Measurements from ENCODE around the gene COX17.

The COX17 gene

DNA sequence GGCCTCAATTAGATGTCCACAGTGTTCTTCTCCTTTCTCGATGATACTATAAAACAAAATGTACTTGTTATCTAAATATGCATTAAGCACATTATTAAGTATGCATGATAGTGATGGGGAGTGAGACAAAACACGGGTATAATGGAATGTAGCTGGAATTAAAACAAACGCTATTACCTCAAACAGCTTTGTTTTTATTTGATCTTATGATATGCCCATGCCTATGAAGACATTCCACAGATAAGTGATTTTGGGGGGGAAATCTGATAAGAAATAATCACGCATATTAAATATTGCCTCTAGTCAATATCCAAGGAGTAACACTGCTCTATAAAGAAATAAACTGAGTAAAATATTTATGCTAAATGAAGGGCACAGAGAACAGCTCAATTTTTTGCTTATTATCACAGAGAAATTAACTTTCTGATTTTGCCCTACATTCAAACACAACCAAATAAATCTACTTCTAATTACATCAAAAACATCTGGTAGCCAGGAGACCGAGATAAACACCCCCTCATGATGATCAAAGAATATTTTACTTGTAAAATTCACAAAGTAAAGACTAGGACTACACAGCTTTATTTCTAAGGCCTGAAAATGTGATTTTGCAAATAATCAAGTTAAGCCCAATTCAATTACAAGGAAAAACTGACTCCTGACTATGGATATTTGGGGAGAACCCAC is 1.9 kb downstream of the COX17 start:
- no peak for DNase-seq (ENCODE audit: low read depth in 2 of 2)

DNA sequence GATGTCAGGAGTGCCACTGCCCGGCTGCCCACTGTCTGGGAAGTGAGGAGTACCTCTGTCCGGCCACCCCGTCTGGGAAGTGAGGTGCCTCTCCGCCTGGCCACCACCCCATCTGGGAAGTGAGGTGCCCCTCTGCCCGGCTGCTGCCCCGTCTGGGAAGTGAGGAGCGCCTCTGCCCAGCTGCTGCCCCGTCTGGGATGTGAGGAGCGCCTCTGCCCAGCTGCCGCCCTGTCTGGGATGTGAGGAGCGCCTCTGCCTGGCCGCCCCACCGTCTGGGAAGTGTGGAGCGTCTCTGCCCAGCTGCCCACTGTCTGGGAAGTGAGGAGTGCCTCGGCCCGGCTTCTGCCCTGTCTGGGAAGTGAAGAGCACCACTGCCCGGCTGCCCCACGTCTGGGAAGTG is 3.3 kb downstream of the COX17 start:
- DNase-seq (ENCODE audit: low read depth in 2 of 2), result no peak

DNA sequence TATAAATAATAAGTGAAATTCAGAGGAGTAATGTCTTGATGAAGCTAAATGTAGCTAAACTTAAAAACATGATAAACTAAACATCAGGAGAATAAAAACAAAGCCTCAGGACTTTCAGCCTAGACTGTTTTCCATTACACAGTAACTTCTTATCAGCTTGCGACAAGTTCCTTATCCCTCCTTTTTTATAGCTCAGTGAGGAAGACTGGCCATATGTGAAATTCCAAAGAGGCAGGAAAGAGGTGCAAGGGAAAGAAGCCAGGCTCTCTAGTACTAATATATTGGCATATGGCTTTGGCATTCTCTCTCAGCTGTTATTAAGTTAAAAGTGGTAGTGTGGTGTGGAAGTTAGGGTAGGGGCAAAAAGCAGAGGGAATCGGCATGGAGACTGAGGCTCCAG is 4.4 kb downstream of the COX17 start:
- no peak for DNase-seq (ENCODE audit: low read depth in 2 of 2)

DNA sequence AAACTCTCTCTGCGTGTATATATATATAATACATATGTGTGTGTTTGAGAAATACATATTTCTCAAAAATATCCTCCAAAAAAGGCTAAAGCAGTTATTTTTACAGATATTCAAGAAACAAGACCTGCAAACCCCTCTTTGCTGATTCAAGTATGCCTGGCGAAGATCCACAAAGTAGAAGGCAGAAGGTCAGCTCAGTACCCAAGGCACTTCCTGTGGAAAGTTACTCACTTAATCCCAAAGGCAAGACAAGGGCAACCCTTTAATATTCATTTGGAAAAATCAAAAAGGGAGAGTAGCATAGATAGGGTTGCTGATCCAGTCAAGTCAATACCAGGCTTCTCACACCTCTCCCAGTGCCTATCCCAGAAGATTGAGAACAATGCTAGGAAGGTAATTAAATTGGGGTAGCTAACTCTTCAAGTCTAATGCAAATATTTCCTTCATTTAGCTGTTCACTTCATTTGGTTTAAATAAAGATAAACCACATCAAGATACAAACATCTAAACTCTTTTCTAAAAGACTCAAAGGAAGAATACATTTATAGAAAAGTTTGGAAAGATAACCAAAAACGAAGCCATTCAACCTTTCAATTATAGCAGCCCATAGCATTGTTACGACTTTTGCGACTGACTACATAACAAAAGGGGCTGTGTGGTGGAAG is 7.2 kb downstream of the COX17 start:
- no peak for DNase-seq (ENCODE audit: low read depth in 2 of 2)

DNA sequence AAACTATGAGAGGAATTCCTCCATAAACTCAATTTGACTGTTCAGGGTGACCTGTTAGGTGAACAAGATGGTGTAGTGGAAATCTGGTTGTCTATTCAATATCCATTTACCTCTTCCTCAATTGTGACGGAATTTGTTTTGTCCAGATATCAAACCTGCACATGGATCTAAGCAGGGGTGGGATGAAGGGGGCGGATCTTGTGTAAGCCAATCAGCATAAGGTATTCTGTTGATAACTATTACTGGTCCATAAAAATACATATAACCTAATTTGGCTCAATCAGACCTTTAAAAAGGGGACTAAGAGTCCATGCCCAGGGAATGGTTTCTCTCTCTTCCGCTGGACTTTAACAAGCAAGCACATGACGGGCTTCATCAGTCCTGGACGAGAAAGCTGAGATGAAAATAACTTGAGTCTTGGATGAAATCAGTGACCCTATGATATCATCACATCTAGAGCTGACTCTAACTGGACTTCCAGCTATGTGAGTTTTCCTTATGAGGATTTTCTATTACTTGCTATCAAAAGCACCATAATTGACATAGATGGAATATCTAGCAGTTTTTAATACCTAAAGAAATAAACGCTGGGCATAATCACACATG is 11.1 kb downstream of the COX17 start:
- no peak for DNase-seq (ENCODE audit: low read depth in 2 of 2)

DNA sequence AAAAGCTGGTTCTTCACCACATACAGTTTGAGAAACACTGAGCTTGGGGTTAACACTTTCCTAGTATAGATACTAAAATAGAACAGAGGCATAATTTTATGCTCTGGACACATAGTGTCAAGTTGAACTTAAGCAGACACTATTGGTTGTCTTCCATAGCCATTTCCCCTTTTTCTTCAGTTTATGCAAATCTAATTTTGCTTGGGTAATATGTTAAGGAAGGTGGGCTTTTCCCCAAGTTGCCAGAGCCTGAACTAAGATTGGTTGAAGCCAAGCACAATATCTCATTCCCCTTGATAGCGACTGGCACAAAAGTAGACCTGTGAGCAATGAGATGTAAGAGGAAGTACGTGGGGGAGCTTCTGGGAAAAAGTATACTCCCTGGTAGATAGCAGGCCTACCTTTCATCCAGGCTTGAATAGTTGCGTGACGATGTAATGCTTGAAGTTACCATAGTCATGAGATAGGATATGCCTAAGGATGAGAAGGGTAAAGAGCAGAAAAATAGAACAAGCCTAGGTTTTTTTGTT is 12.3 kb downstream of the COX17 start:
- DNase-seq (ENCODE audit: low read depth in 2 of 2), result no peak

DNA sequence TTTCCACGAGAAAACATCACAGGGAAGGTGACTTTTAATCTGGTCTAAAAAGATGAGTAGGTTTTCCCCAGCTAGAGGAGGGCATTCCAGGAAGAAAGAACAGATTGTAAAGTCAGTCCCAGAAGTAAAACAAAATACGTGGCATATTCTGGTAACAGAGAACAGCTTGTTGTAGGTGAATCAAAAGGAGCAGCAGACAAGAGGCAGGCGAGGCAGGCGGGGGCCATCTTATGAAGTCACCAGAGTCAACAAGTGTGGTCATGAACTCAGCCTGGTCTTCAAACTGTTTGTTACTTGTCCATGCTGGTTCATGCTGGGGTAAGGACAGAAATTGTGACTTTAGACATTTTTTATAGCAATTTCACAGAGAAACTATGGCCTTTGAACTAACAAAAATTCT is 12.8 kb downstream of the COX17 start:
- no peak for DNase-seq (ENCODE audit: low read depth in 2 of 2)

DNA sequence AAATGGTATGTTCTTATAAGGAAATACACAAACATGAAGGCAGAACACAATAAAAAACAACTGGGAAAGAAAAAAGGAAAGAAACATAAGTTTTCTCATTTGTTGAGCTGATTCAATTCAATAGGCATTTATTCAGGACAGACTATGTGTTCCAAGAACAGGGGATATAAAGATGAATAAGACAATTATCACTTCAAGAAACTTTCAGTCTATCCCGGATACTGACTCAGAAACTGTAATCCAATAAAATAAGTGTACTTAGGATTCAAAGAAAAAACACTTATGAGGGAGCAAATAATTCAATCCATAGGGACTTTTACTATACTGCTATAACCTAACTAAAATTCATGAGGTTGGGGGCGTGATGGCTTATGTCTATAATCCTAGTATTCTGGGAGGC is 13.3 kb downstream of the COX17 start:
- no peak for DNase-seq (ENCODE audit: low read depth in 2 of 2)

DNA sequence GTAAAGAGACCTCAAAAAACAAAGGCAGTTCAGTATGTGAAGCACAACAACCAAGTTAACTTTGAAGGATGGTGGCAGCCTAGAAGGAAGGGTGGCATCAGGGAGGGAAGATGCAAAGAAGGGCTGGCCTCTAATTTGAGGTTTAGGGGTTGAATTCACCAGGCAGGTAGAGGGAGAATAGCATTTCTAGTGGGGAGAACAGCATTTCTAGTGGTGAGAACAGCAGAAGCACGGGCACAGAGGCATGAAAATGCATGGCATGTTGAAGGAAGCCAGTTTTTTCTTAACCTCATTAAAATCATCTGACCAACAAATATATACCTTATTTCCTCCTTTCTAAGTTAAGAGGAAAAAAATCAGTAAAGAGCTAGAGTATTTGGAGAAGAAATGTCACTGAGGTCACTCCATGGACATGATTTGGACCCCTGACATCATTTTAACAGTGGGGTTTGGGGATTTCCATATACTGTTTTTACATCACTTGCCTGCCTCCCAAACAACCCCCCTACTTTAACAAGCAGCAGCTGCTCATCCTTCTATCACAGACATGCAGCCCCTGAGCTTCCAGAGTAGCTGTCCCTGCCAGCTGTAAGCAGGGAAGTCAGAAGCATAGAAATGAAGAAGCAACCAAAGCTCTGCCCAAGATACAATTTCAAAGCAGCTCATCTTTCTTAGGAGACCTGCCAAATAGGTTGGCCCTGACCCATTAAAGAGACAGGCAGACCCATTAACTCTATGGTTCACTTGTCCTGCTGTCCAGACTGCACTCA is 14.4 kb downstream of the COX17 start:
- DNase-seq (ENCODE audit: low read depth in 2 of 2), result no peak

DNA sequence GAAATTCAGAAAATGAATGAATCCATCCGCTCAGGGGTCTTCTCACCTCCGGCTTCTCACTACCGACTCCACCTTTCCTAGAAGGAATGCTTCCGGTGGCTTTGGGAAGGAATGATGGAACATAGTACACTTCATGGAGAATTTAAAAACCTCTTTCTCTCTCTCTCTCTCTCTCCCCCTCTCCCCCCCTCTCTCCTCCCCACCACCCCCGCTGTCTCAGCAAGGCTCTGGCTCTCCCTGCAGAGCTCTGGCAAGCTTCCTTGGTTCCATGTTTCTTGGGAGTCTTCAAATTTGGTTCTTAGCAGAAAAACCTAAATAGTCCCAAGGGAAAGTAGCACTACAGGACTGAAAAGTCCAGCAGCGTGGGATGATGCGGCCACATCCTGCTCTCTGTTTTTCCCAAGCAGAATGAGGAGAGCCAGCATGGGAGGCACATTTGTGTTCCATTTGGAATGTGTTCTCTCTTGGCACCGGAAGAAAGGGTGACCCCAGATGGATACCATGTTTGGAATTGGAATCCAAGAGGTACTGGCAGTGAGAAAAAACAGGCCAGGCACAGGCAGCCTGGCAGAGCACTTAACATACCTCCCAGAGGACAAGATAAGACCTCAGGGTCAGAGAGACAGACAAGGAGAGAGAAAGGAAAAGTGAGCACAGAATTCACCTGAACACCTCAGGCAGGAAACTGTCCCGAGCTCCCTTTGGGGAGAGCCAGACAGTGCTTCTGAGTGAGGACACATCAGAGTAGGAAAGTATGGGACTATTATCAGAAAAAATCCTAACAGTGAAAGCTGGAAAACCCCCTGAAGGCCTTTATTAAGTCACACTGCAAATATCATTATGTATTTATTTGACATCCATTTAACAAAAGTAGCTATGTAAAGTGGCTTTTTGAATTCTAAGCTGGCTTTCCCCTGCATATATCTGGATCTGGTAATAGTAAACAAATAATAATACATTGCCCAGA is 16.4 kb downstream of the COX17 start, which contains the start of gene POPDC2:
POPDC2 (minus strand) TSS at position 116 of the 967 bp plus-strand sequence. CDS start 166 bp downstream, outside the sequence.
- no peak for DNase-seq (ENCODE audit: low read depth in 2 of 2)

DNA sequence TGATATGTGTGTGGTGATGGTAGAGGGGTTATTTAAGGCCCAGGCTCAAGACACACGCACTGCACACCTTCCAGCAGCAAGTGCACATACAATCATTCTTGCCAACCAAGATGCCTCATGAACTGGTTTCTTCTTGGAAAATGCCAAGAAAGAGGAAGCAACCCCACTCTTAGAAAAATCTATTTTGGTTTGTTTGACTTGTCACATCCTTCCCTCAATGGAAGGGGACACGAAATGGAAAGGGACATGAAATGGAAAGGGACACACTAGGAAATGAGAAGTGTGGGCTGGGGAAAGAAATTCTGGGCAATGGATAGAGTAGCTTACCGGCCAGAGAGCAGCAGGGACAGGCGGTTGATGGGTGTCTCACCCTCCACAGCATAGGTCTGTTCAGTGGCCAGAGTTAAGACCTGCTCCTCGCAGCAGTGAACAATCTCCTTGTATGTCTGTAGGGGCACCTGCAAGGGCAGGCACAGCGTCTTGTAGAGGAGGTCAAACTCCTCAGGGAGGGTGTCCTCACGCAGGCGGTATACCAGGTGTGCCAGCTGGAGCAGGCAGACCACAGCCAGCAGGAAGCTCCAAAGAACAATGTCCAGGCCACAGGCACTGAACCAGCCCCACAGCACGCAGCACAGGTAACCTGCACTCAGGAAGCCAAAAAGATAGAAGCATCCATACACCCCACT is 17.5 kb downstream of the COX17 start:
- no peak for DNase-seq (ENCODE audit: low read depth in 2 of 2)

DNA sequence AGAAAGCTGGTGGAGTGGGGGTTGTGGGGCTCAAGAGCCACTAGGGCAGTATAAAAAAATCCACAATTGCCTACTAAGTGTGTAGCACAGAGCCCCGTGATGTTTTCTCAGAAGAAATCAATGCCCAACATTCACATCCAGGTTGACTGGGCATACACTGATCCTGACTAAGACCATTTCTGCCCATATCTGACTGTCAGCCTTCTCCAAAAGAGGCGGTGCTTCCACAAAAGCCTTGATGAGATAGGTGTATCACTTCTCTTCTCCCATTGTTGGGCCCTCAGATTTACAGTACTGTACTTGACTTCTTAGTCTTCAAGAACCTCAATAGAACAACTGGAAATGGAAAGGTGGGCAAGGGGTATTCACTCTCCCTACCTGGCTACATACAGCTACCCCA is 18.2 kb downstream of the COX17 start:
- no peak for DNase-seq (ENCODE audit: low read depth in 2 of 2)

DNA sequence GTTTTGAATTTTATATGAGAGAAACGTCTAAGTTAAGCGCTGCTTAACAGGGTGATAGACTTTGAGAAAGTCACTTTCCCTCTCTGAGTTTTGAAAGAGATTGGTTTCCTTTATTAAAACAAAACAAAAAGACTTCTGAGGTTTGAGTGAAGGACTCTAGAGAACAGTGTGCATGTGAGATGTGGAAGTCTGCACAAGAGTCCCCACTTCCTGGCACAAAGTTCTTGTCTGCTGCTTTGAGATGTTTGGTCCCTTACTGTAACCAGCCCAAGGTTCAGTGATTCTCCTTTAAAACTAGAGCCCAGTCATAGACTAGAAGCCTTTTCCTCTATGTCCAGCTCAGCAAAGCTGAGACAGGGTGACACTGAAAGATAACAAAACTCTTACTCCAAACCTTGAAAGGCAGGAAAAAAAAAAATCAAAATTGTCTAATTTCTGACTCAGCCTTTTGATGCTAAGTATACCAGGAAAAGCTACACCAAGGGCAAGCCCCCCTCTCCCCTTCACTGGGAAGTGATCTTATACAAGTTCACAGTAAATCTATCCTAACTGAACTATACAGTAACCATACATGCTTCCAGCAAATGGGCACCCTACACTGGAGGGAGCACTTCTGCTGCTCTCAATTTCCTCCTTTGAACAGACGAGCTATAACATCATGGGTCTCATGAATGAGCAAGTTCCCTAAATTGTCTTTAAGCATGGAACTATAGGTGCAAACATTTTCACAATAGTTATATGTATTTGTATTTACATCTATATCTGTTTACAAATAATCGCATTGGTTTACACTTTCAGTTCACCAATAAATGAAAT is 19.1 kb downstream of the COX17 start:
- no peak for DNase-seq (ENCODE audit: low read depth in 2 of 2)

DNA sequence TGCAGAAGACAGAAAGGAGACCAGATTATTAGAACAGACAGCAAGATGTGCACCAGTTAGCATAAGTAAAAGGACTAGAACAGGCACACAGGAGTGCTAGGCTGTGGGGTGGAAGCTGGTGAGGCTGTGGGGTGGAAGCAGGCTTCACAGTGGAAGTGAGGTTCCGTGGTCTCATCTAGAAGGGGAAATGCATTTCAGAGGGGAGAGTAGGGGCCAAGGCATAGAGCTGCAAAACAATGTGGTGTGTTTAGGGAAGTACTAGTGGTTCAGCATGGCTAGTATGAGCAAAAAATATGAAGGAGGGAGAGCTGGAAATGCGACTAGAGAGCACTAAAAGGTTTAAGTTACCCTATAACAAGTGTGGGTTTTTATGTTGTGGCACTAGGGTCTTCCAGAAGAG is 23.3 kb downstream of the COX17 start:
- no peak for DNase-seq (ENCODE audit: low read depth in 2 of 2)

DNA sequence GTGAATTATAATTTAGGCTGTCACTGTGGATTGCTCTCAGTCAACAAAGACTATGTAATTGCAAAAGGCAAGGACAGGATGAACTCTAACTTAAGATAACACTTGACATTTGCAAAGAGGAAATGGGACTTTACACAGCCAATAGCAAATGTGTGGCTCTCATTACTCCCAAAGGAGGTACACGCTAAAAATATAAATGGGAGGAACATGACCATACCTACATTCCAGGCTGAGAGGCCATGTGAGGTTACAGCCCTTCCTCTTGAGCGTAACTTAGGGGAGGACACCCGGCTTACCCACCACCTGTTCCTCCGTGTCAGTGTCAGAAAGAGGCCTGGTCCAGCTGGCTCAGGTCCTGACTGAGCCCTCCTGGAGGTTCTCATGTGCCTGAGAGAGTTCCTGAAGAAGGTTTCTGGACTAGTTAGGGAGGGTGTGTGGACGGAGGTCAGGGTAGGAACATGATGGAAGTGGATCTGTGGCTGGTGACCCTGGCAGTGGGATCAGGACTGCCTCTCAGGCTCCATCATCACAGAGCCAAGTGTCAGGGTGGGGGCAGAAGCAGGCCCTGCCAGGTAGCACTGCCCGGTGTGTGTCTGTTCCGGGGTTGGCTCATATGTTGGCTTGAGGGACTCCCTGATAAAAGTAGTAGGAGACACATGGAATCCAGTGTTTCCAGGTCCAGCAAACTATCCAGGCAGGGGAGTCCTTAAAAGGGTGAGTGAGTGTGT is 24.7 kb downstream of the COX17 start:
- no peak for DNase-seq (ENCODE audit: low read depth in 2 of 2)

DNA sequence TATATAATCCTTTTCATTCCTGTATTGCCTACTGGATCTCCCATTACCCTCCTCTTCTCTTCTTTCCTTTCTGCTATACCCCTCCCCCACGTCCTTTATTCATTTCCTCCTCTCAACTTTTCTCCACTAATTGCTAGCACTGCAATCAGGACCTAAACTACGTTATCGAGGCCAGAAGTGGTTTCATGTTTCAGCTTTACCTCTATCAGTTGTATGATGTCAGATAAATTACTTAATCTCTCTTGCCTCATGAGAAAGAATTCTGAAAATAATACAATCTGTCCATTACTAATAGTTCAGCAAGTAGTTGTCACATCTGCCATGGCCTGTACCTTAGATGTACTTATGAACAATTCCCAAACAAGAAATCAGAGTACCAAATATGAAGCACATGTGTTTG is 27.4 kb downstream of the COX17 start:
- DNase-seq (ENCODE audit: low read depth in 2 of 2), result no peak

DNA sequence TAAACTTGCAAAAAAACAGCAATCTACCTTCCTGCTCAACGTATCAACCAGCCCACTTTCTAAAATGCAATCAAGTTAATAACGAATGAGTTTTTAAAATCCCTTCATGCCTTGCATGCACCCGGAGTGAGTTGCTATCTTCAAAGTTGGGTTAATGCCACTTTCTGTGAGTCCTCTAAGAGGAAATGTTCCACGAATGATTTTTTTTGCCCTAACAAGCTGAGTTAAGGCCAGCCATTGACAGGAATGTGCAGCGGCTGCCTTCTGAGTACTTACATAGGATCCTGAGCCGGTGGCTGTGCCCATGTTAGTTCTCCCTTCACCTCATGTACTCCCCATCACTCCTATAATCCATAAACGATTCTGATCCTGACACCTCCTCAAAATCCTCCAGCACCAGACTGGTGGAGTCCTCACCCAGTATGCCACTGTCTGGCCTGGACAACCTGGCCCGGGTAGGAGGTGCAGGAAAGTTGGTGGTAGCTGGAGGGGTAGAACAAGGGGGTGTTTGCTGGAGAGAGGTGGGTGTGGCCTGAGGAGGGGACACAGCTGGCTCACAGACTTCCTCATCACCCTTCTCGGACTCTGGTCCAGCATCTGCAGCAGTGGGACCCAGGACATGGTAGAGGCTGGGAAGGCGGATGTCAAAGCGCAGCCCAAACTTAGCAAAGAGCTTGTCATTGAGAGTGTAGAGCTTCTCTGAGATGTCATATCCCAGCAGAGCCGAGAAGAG is 29.2 kb downstream of the COX17 start:
- no peak for DNase-seq (ENCODE audit: low read depth in 2 of 2)

DNA sequence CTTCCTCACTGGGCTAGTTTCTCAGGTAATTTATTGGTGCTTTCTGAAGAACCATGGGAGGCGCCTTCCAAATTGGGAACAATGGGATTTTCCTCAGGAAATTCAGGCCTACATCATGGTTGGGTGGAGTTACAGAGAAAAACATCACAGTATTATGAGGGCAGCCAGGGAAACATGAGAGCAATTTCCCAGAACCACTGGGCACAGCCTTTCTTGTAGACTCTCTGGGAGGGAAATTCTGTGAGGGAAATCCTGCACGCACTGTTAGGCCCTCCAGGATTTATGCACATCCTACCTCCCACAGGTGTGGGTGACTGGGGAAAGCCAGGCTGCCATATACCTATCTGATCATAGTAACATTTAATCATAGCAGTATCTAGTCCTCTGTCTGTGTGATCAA is 30.0 kb downstream of the COX17 start:
- no peak for DNase-seq (ENCODE audit: low read depth in 2 of 2)

All from stimulated activated CD4-positive, alpha-beta T cell treated with anti-CD3 and anti-CD28 coated beads, Interleukin-15, amount 100 ng/mL, for 48 hours (primary cell).